Kidney tubule cell (primary cell): Measurements from ENCODE around the gene ICAM4.

ENCODE experiments used
- DNase-seq: peaks from one replicate; pipeline ENCODE4 v3.0.0-alpha.2; 2018; ENCODE audit warnings: low spot score

ICAM4 gene

GRCh38 chr19:10291554-10292205 is 4.9 kb downstream of the ICAM4 start:
- DNase-seq: no peak

GRCh38 chr19:10292206-10292788 is 5.5 kb downstream of the ICAM4 start:
- DNase-seq: peak; percentile 59

- no peak for DNase-seq
These were observed 6.3 kb downstream of the ICAM4 start for GRCh38 chr19:10292789-10293636.

GRCh38 chr19:10293637-10294367 is 7.0 kb downstream of the ICAM4 start:
- DNase-seq: no peak

GRCh38 chr19:10294368-10294697 is 7.6 kb downstream of the ICAM4 start:
- DNase-seq: no peak

GRCh38 chr19:10295305-10295846 is 8.6 kb downstream of the ICAM4 start:
- no peak for DNase-seq

GRCh38 chr19:10295847-10296591 is 9.3 kb downstream of the ICAM4 start:
- no peak for DNase-seq

GRCh38 chr19:10299545-10300458 is 13.0 kb downstream of the ICAM4 start:
- DNase-seq: no peak

GRCh38 chr19:10305139-10305806 is 18.5 kb downstream of the ICAM4 start:
- DNase-seq: no peak

GRCh38 chr19:10306327-10306726 is 19.6 kb downstream of the ICAM4 start:
- no peak for DNase-seq

GRCh38 chr19:10309423-10309822 is 22.7 kb downstream of the ICAM4 start, which contains the start of gene ZGLP1:
ZGLP1 (minus strand) TSS chr19:10309815.
- no peak for DNase-seq

- DNase-seq: peak; percentile 90
These were observed 28.8 kb downstream of the ICAM4 start, which contains the start of gene FDX2 for GRCh38 chr19:10315335-10316214. FDX2 (minus strand) TSS chr19:10316015; CDS start chr19:10315996, 19 bp downstream.

GRCh38 chr19:10316229-10317044 is 29.7 kb downstream of the ICAM4 start:
- no peak for DNase-seq

- no peak for DNase-seq
These were observed 30.5 kb downstream of the ICAM4 start for GRCh38 chr19:10317045-10317856.

GRCh38 chr19:10317857-10318462 is 31.2 kb downstream of the ICAM4 start:
- no peak for DNase-seq
